Type B pancreatic cell (in vitro differentiated cells): Measurements from ENCODE around the gene MTMR6. TPM values are rescaled to one million over a fixed set of nuclear protein-coding genes. Genes with fewer than 3 reads are reported as not detected.
A peak's percentile ranks its signal among the peaks of the same experiment; 100 is the strongest.
"Not testable (repeated sequence)": the region's sequence is repeated elsewhere in the genome, so short reads cannot be mapped to it uniquely, and the experiment has no call there.

Experiments
- DNase-seq: peaks from one replicate; pipeline ENCODE4 v3.0.0; 2021; ENCODE audit warnings: mixed read lengths; ENCODE audit not compliant: unreplicated experiment; ENCODE audit errors: extremely low spot score
- H3K27ac Mint-ChIP-seq: 2 replicates; pipeline ENCODE4 v1.8.0; 2021; ENCODE audit warnings: mild to moderate bottlenecking, mixed read lengths
- H3K27me3 Mint-ChIP-seq: 2 replicates; pipeline ENCODE4 v1.8.0; 2021; ENCODE audit warnings: mixed read lengths
- H3K36me3 Mint-ChIP-seq: 2 replicates; pipeline ENCODE4 v1.8.0; 2021; ENCODE audit warnings: mixed read lengths
- H3K4me1 Mint-ChIP-seq: one replicate; pipeline ENCODE4 v1.8.0; 2021; ENCODE audit warnings: mixed read lengths; ENCODE audit not compliant: unreplicated experiment
- H3K4me3 Mint-ChIP-seq: 2 replicates; pipeline ENCODE4 v1.8.0; 2021; ENCODE audit warnings: mild to moderate bottlenecking, mixed read lengths
- H3K9me3 Mint-ChIP-seq: 2 replicates; pipeline ENCODE4 v1.8.0; 2021; ENCODE audit warnings: mixed read lengths
- CTCF ChIP-seq: fragments of 200-600 bp; sonication (generic); conservative IDR thresholded peaks from 2 replicates; pipeline ENCODE4 v1.5.0; 2021; ENCODE audit warnings: antibody characterized with exemption, mild to moderate bottlenecking
- total RNA-seq: library from RNA; stranded (reverse); gene quantifications from 2 replicates; pipeline ENCODE4 v1.2.1, GENCODE V29; 2021; ENCODE audit warnings: low replicate concordance

The MTMR6 gene
- total RNA-seq, 1 donor from 2014 or later, result 11.4 TPM

DNA sequence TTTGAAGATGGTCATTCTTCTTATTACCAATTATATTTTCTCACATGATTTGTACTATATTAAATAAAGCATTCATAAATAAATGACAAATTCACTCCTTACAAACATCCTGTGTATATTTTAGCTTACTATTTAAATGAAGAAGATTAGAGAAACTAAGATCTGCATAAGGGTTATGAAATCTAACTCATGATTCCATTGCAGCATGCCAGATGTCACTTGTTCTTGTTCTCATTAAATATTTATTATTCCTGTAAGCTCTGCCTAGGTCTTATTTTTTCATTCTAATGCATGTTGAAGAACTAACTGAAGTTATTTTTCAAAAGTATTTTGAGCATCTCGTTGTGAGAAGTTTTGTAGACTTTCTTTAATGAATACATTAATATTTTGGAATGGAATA, 32.5 kb upstream of the MTMR6 start:
- H3K27ac Mint-ChIP-seq, result no peak overlapping the region
- H3K4me1 Mint-ChIP-seq, result no peaks in the 10 kb centered on the region
- DNase-seq, result no peak
- no peak overlapping the region for H3K4me3 Mint-ChIP-seq
- TF ChIP-seq CTCF, result no peak
- H3K9me3 Mint-ChIP-seq, result no peaks in the 10 kb centered on the region
- H3K36me3 Mint-ChIP-seq, result peaks cover 23% of the 10 kb centered on the region
- H3K27me3 Mint-ChIP-seq, result no peaks in the 10 kb centered on the region

- not testable (repeated sequence) for H3K4me1 Mint-ChIP-seq, H3K4me3 Mint-ChIP-seq, H3K9me3 Mint-ChIP-seq, H3K27me3 Mint-ChIP-seq, DNase-seq
- H3K27ac Mint-ChIP-seq, result peak overlapping the region; percentile 37
- H3K36me3 Mint-ChIP-seq, result peaks cover 21% of the 10 kb centered on the region
Measured at GRCh38 chr13:25318946-25319345, 31.7 kb upstream of the MTMR6 start.

DNA sequence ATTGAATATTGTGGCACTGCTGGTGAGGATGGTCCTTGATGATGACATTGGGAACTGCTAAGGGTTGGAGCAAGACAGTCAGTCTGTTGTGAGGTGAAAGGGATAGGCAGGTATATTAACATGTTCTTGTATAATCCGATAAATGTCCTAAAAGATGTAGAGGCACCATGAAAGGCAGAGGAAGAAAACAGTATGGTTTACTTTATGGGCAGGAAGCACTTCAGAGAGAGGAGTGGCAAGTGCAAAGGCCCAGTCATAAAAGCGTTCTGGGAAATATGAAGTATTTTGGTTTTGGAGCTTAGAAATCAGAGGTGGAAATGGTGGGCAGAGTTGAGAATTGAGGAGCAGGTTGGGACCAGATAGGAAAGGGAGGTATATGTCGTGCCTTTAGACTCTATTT, 23.6 kb upstream of the MTMR6 start:
- H3K4me3 Mint-ChIP-seq, result no peak overlapping the region
- no peak overlapping the region for H3K27ac Mint-ChIP-seq
- peaks cover 4% of the 10 kb centered on the region for H3K4me1 Mint-ChIP-seq
- no peaks in the 10 kb centered on the region for H3K27me3 Mint-ChIP-seq
- H3K9me3 Mint-ChIP-seq, result no peaks in the 10 kb centered on the region
- DNase-seq, result no peak
- H3K36me3 Mint-ChIP-seq, result peaks cover 25% of the 10 kb centered on the region
- TF ChIP-seq CTCF, result no peak

DNA sequence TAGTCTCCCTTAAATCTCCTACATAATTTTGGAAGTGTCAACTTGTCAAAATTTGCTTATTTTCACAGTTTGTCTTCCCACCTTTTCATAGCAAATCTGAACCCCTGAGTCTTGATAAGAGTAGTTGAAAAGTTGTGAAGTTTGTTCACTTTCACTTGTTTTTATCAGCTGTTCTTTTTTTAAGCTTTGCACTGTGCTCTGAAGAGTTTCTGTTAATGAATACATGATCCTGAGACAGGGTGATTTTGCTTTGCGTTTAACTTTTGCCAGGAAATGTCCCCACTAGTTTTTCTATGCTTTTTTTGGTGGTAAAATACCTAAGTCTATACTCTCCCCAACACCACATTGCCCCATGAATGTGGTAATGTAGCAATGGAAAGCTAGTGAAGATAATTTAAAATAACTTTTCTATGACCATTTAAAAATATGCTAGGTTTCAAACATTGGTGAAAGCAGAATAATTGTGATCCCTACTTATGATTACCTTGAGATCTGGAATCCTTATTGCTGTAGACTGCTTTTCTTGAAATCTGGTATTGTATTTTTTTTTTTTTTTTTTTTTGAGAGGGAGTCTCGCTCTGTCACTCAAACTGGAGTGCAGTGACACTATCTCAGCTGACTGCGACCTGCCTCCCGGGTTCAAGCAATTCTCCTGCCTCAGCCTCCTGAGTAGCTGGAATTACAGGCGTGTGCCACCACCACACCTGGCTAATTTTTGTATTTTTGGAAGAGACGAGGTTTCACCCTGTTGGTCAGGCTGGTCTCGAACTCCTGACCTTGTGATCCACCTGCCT, 19.6 kb upstream of the MTMR6 start:
- DNase-seq, result no peak
- H3K27me3 Mint-ChIP-seq, result no peaks in the 10 kb centered on the region
- peaks cover 23% of the 10 kb centered on the region for H3K4me1 Mint-ChIP-seq
- no peaks in the 10 kb centered on the region for H3K9me3 Mint-ChIP-seq
- no peak for TF ChIP-seq CTCF
- H3K36me3 Mint-ChIP-seq, result peaks cover 17% of the 10 kb centered on the region
- H3K4me3 Mint-ChIP-seq, result no peak overlapping the region
- no peak overlapping the region for H3K27ac Mint-ChIP-seq

DNA sequence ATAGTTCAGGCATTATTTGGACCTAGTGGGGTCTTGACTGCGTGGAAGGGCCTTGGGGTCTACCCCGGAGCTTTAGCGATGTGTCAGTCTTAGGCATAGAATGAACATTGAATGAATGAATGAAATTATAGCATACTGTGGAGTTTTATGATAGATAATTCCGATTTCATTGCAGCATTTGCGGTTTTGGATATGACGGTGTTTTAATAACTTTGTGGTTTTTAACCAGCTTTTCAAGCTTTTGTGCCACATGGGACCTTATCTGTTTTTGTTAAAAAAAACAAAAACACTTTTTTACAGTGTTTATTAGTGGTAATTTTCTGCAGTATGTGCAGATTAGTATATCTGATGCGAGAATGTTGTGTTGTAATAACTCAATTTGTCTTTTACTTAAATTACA, 14.8 kb upstream of the MTMR6 start:
- peaks cover 7% of the 10 kb centered on the region for H3K36me3 Mint-ChIP-seq
- peaks cover 15% of the 10 kb centered on the region for H3K27me3 Mint-ChIP-seq
- no peaks in the 10 kb centered on the region for H3K9me3 Mint-ChIP-seq
- no peak for DNase-seq
- TF ChIP-seq CTCF, result no peak
- H3K4me1 Mint-ChIP-seq, result peaks cover 23% of the 10 kb centered on the region
- H3K4me3 Mint-ChIP-seq, result peak overlapping the region; percentile 95
- H3K27ac Mint-ChIP-seq, result peak overlapping the region; percentile 91

DNA sequence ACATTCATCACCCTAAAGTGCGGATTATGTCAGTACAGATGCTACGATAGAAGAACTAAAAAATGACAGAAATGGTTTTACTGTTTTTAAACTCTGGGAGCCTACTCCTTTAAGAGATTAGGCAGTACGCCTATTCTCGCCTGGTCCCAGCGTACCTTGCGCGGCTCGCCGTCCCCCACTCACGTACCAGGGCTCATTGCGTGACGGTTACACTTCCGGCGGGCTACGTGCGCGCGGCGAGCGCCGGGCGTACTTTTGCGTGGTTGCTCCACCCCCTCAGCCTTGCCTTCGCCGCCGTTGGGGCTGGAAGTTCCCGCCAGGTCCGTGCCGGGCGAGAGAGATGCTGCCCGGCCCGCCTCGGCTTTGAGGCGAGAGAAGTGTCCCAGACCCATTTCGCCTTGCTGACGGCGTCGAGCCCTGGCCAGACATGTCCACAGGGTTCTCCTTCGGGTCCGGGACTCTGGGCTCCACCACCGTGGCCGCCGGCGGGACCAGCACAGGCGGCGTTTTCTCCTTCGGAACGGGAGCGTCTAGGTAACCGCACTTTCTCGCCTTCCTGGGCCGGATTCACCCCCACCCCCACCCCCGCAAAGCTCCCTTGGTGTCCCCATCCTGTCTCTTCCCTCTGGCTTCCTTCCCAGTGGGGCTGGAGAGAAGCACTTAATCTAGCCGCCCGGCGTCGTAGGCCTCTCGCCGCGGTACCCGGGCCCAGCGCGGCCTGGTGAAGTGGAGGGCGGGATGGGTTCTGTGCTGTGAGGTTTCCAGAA, 14.2 kb upstream of the MTMR6 start, which contains the start of gene NUP58:
NUP58 (plus strand) TSS at position 279 of the 767 bp plus-strand sequence; CDS start at position 428, 149 bp downstream.
- peaks cover 20% of the 10 kb centered on the region for H3K27me3 Mint-ChIP-seq
- no peaks in the 10 kb centered on the region for H3K9me3 Mint-ChIP-seq
- DNase-seq, result peak; percentile 94
- TF ChIP-seq CTCF, result no peak
- H3K4me1 Mint-ChIP-seq, result peaks cover 20% of the 10 kb centered on the region
- H3K36me3 Mint-ChIP-seq, result peaks cover 7% of the 10 kb centered on the region
- H3K4me3 Mint-ChIP-seq, result peak within 1 kb of the TSS; percentile 95
- peak within 1 kb of the TSS; percentile 91 for H3K27ac Mint-ChIP-seq
